Right atrium auricular region (tissue), 2 donors: Measurements from ENCODE around the gene ARHGAP31. TPM values are rescaled to one million over a fixed set of nuclear protein-coding genes. Genes with fewer than 3 reads are reported as not detected.
"Not testable (repeated sequence)": the region's sequence is repeated elsewhere in the genome, so short reads cannot be mapped to it uniquely, and the experiment has no call there.

ENCODE experiments used
- DNase-seq: peaks from one replicate; pipeline ENCODE4 v3.0.0-alpha.2; 2019; ENCODE audit warnings: low spot score
- H3K27ac ChIP-seq, 2 donors: fragments of 200-600 bp; sonication (generic); 1 replicate in 1 of 2; 2 replicates in 1 of 2; pipeline ENCODE4 v1.5.1; 2016 to 2019
- H3K27me3 ChIP-seq, 2 donors: fragments of 200-600 bp; sonication (generic); one replicate each; pipeline versions ENCODE4 v1.5.1 to v1.6.0; 2017 to 2019
- H3K36me3 ChIP-seq: fragments of 200-600 bp; sonication (generic); one replicate; pipeline ENCODE4 v1.5.1; 2016
- H3K4me1 ChIP-seq, 2 donors: fragments of 200-600 bp; sonication (generic); one replicate each; pipeline versions ENCODE4 v1.5.1 to v1.6.0; 2017 to 2019
- H3K4me3 ChIP-seq, 2 donors: fragments of 200-600 bp; sonication (generic); 1 replicate in 1 of 2; 2 replicates in 1 of 2; pipeline ENCODE4 v1.5.1; 2017 to 2019; ENCODE audit warnings: mild to moderate bottlenecking in 1 of 2, moderate library complexity in 1 of 2
- H3K9me3 ChIP-seq, 2 donors: fragments of 200-600 bp; sonication (generic); one replicate each; pipeline ENCODE4 v1.5.1; 2019
- CTCF ChIP-seq, 2 donors: fragments of 200-600 bp; sonication (generic); IDR thresholded peaks; one replicate each; pipeline ENCODE4 v1.5.1; 2019; ENCODE audit warnings: antibody characterized with exemption in 2 of 2
- total RNA-seq, 2 donors: library from RNA; depleted of rRNA; stranded (reverse); fragments of >200 nt; gene quantifications; one replicate each; pipeline ENCODE4 v1.1.0, GENCODE V29; 2016

The ARHGAP31 gene
- total RNA-seq, 2 donors from 2014 or later = 29.9 to 33.1 TPM

- no peaks in the 10 kb centered on the region for H3K9me3 ChIP-seq
- H3K4me1 ChIP-seq = peaks cover 0 to 30% of the 10 kb centered on the region in 2 donors
- no peak overlapping the region for H3K27ac ChIP-seq
- TF ChIP-seq CTCF (IDR thresholded peaks at IDR 0.05) = no peak
- no peak for DNase-seq
- no peak overlapping the region for H3K4me3 ChIP-seq
- no peaks in the 10 kb centered on the region for H3K27me3 ChIP-seq
- H3K36me3 ChIP-seq = peaks cover 11% of the 10 kb centered on the region
These were observed 67.8 kb downstream of the ARHGAP31 start for GRCh38 chr3:119362010-119362409.

GRCh38 chr3:119362940-119363725 lies 69.0 kb downstream of the ARHGAP31 start:
- H3K36me3 ChIP-seq = peaks cover 22% of the 10 kb centered on the region
- no peak overlapping the region for H3K27ac ChIP-seq
- no peaks in the 10 kb centered on the region for H3K9me3 ChIP-seq
- DNase-seq = no peak
- H3K4me1 ChIP-seq = peaks cover 0 to 24% of the 10 kb centered on the region in 2 donors
- H3K4me3 ChIP-seq = no peak overlapping the region
- TF ChIP-seq CTCF (IDR thresholded peaks at IDR 0.05) = no peak
- no peaks in the 10 kb centered on the region for H3K27me3 ChIP-seq

GRCh38 chr3:119364401-119364800 lies 70.2 kb downstream of the ARHGAP31 start:
- DNase-seq = no peak
- no peak for TF ChIP-seq CTCF (IDR thresholded peaks at IDR 0.05)
- Histone ChIP-seq H3K9me3 (no peaks in the 10 kb centered on the region), H3K36me3 (peaks cover 32% of the 10 kb centered on the region), H3K27ac (no peak overlapping the region), H3K27me3 (no peaks in the 10 kb centered on the region), H3K4me3 (no peak overlapping the region), H3K4me1 (peaks cover 0 to 18% of the 10 kb centered on the region in 2 donors)

- Histone ChIP-seq H3K27me3 (no peaks in the 10 kb centered on the region), H3K9me3 (no peaks in the 10 kb centered on the region), H3K4me3 (no peak overlapping the region), H3K36me3 (peaks cover 32% of the 10 kb centered on the region), H3K4me1 (peaks cover 0 to 8% of the 10 kb centered on the region in 2 donors), H3K27ac (no peak overlapping the region)
- DNase-seq = no peak
- no peak for TF ChIP-seq CTCF (IDR thresholded peaks at IDR 0.05)
These were observed 71.2 kb downstream of the ARHGAP31 start for GRCh38 chr3:119365418-119365817.

- no peaks in the 10 kb centered on the region for H3K9me3 ChIP-seq
- H3K4me1 ChIP-seq = no peaks in the 10 kb centered on the region
- no peak for DNase-seq
- peaks cover 32% of the 10 kb centered on the region for H3K36me3 ChIP-seq
- no peak overlapping the region for H3K4me3 ChIP-seq
- TF ChIP-seq CTCF (IDR thresholded peaks at IDR 0.05) = no peak
- H3K27me3 ChIP-seq = no peaks in the 10 kb centered on the region
- no peak overlapping the region for H3K27ac ChIP-seq
These were observed 72.8 kb downstream of the ARHGAP31 start for GRCh38 chr3:119367000-119367399.

GRCh38 chr3:119368298-119368697 lies 74.1 kb downstream of the ARHGAP31 start:
- H3K27ac ChIP-seq = no peak overlapping the region
- no peaks in the 10 kb centered on the region for H3K27me3 ChIP-seq
- peaks cover 32% of the 10 kb centered on the region for H3K36me3 ChIP-seq
- H3K4me3 ChIP-seq = no peak overlapping the region
- TF ChIP-seq CTCF (IDR thresholded peaks at IDR 0.05) = no peak
- no peaks in the 10 kb centered on the region for H3K9me3 ChIP-seq
- DNase-seq = no peak
- H3K4me1 ChIP-seq = no peaks in the 10 kb centered on the region

- not testable (repeated sequence) for H3K4me3 ChIP-seq, H3K27me3 ChIP-seq, H3K4me1 ChIP-seq, H3K27ac ChIP-seq, H3K9me3 ChIP-seq, DNase-seq
- peaks cover 23% of the 10 kb centered on the region for H3K36me3 ChIP-seq
These were observed 77.6 kb downstream of the ARHGAP31 start for GRCh38 chr3:119371786-119372185.
